WTC11 (cell line): Measurements from ENCODE around the gene ZSWIM6.

Experiments used
- TEAD4 ChIP-seq: sonication (generic); formaldehyde crosslinking; IDR thresholded peaks from 2 replicates; pipeline ENCODE4 v1.8.0; 2022; ENCODE audit warnings: mild to moderate bottlenecking, missing genetic modification reagents
- ZNF317 ChIP-seq: sonication (generic); formaldehyde crosslinking; IDR thresholded peaks from 2 replicates; pipeline ENCODE4 v1.8.1; 2023; ENCODE audit warnings: low read depth, mild to moderate bottlenecking, moderate library complexity, missing genetic modification reagents, borderline replicate concordance

- TF ChIP-seq TEAD4 (CRISPR knock-in tag) (no peak), ZNF317 (CRISPR knock-in tag) (no peak)
Measured at GRCh38 chr5:61466017-61466416, 134.0 kb downstream of the ZSWIM6 start.
